Right lobe of liver (tissue), 6 donors: ENCODE measurements around the gene ADAMTS2. TPM values are rescaled to one million over a fixed set of nuclear protein-coding genes. Genes with fewer than 3 reads are reported as not detected.

Source experiments
- ATAC-seq, 4 donors: fragments of 200-7000 bp; cut with Tn5 transposase; one replicate each; pipeline ENCODE4 v1.9.1; 2020; ENCODE audit warnings: mild to moderate bottlenecking in 4 of 4, moderate library complexity in 4 of 4
- DNase-seq, 3 donors: peaks; one replicate each; pipeline ENCODE4 v3.0.0-alpha.2; 2020
- H3K27ac ChIP-seq, 3 donors: fragments of 200-600 bp; one replicate each; pipeline ENCODE4 v1.8.0; 2022
- H3K27me3 ChIP-seq, 2 donors: fragments of 200-600 bp; one replicate each; pipeline ENCODE4 v1.8.0; 2022
- H3K36me3 ChIP-seq, 4 donors: fragments of 200-600 bp; sonication (generic) in 1 of 4; one replicate each; pipeline versions ENCODE4 v1.5.1 to v1.8.0; 2017 to 2022; ENCODE audit warnings: control low read depth in 1 of 4
- H3K4me1 ChIP-seq, 4 donors: fragments of 200-600 bp; sonication (generic) in 1 of 4; one replicate each; pipeline versions ENCODE4 v1.5.1 to v1.8.0; 2017 to 2022; ENCODE audit warnings: control low read depth in 1 of 4
- H3K4me3 ChIP-seq, 3 donors: fragments of 200-600 bp; one replicate each; pipeline ENCODE4 v1.8.0; 2022
- H3K9me3 ChIP-seq, 4 donors: fragments of 200-600 bp; sonication (generic) in 1 of 4; one replicate each; pipeline versions ENCODE4 v1.5.1 to v1.8.0; 2017 to 2022; ENCODE audit warnings: control low read depth in 1 of 4
- CTCF ChIP-seq, 4 donors: fragments of 200-600 bp in 3 of 4; fragments of 450-650 bp in 1 of 4; IDR thresholded peaks; one replicate each; pipeline versions ENCODE4 v1.5.1 to v1.8.0; 2016 to 2022; ENCODE audit warnings: antibody characterized with exemption in 4 of 4, mild to moderate bottlenecking in 2 of 4
- POLR2A ChIP-seq: fragments of 450-650 bp; IDR thresholded peaks from one replicate; pipeline ENCODE4 v1.6.1; 2017; ENCODE audit warnings: antibody characterized with exemption, mild to moderate bottlenecking
- WGBS: methylation state at CpG from one replicate; pipeline ENCODE4 v1.1.6; 2018; ENCODE audit warnings: low coverage, low lambda C conversion rate; ENCODE audit not compliant: insufficient coverage; ENCODE audit errors: missing lambda C conversion rate; 5-methylcytosine and 5-hydroxymethylcytosine counted together
- intact Hi-C, 2 donors: fragments of 100-400 bp; cut with DNase I; formaldehyde crosslinking; loops; one replicate each; pipeline versions ENCODE4 v1.11.2 to v1.14.1; 2022
- total RNA-seq, 6 experiments: library from RNA; depleted of rRNA in 2 of 6; stranded (reverse); fragments of >200 nt in 2 of 6; fragmentation: NEBNext Ultra II Directional in 3 of 6; extraction: Animal tissue kit (Norgen Biotek cat#: 25700) in 3 of 6; gene quantifications; one replicate each; pipeline versions ENCODE4 v1.1.0 to v1.2.4, GENCODE V29; 2016 to 2023
- donor health status: DM: no; HTN: yes; CAD: no.
- donor health status: DM: no; HTN: no; CAD: no.
- donor health status: DM: no; HTN: no; CAD: no.
- donor health status: DM: no; HTN: yes; CAD: no.
- donor health status: DM: no; HTN: yes; CAD: no.

ADAMTS2 gene
- total RNA-seq, 6 experiments from 2014 or later: 6.3 to 18.9 (median 13.5) TPM

DNA sequence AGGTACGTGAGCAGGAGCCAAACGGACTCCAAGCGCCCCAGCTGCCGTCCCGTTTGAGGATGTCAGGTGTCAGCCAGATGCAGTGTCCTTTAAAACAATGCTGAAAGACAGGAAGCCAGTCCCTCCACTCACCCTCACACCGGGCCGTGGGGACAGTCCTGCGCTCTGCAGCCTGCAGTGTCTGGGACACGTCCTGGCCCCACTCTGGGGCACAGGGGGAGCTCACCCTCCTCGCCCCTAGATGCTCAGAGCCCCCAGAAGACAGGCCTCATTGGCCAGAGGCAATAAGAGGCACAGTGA is 205.4 kb downstream of the ADAMTS2 start:
- TF ChIP-seq CTCF (IDR thresholded peaks at IDR 0.05): no peak
- no peak for TF ChIP-seq POLR2A
- Histone ChIP-seq H3K27ac (no peak overlapping the region), H3K27me3 (no peaks in the 10 kb centered on the region), H3K36me3 (no peaks in the 10 kb centered on the region), H3K4me3 (no peak overlapping the region), H3K9me3 (no peaks in the 10 kb centered on the region), H3K4me1 (no peaks in the 10 kb centered on the region)
- peak in 1 of 4 donors; percentile 20 for ATAC-seq
- intact Hi-C loops: no loop called here
- 17% methylated on average over 1 of the region's 10 CpGs for WGBS
- no peak for DNase-seq

DNA sequence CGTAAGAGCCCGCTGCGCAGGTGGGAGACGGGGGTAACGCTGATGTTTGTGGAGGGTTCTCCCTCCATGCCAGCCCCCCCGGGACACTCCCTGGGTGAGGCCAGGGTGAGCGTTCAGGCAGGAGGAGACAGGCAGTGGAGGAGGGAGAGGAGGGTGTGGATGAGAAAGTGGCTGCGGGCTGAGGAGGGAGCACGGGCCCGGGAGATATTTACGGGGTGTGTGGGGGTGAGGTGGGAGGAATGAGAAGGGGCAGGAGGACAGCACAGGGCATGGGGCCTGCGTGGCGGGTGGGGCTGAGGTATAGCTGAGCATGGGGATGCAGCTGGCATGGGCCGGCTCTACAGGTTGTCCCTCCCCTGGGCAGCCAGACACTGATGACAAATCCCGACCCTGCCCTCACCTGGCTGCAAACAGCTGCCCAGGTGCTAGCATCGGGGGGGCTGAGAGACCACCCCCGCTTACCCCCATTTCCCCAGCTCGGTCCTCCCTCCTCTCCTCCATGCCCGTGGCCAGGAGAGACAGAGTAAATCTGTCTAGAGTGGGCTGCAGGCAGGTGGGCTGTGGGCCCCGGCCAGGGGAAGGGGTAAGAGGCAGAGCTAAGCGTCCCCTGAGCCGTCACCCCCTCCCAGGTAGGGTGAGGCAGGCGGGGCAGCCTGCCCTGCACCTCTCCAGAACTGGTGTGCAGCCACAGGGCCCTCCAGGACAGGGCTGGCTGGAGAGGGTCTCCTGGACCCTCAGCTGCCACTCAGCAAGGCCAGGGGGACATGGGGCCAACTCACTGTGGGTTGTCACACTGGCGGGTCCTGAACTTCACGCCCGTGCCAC is 205.9 kb downstream of the ADAMTS2 start:
- Histone ChIP-seq H3K4me1 (no peaks in the 10 kb centered on the region), H3K4me3 (no peak overlapping the region), H3K27ac (no peak overlapping the region), H3K27me3 (no peaks in the 10 kb centered on the region), H3K9me3 (no peaks in the 10 kb centered on the region), H3K36me3 (no peaks in the 10 kb centered on the region)
- no peak for DNase-seq
- WGBS: 78% methylated on average over 6 of the region's 26 CpGs
- TF ChIP-seq CTCF (IDR thresholded peaks at IDR 0.05) (no peak), POLR2A (no peak)
- intact Hi-C loops: no loop called here
- peak in 1 of 4 donors; percentile 6 for ATAC-seq

- no peak for TF ChIP-seq CTCF (IDR thresholded peaks at IDR 0.05)
- no peak for TF ChIP-seq POLR2A
- DNase-seq (no peak), ATAC-seq (no peak)
- H3K36me3 ChIP-seq: no peaks in the 10 kb centered on the region
- H3K9me3 ChIP-seq: no peaks in the 10 kb centered on the region
- H3K4me3 ChIP-seq: no peak overlapping the region
- 40% methylated on average over 3 of the region's 23 CpGs for WGBS
- intact Hi-C loops: no loop called here
- no peak overlapping the region for H3K27ac ChIP-seq
- H3K27me3 ChIP-seq: no peaks in the 10 kb centered on the region
- no peaks in the 10 kb centered on the region for H3K4me1 ChIP-seq
These were observed 206.7 kb downstream of the ADAMTS2 start for GRCh38 chr5:179138568-179138925.

GRCh38 chr5:179137643-179138567 is 207.4 kb downstream of the ADAMTS2 start:
- no peak for DNase-seq
- no peaks in the 10 kb centered on the region for H3K36me3 ChIP-seq

More at GRCh38 chr5:179137643-179138567, 207.4 kb downstream of the ADAMTS2 start:
- Histone ChIP-seq H3K9me3 (no peaks in the 10 kb centered on the region), H3K27ac (no peak overlapping the region), H3K4me3 (no peak overlapping the region), H3K4me1 (no peaks in the 10 kb centered on the region), H3K27me3 (no peaks in the 10 kb centered on the region)
- intact Hi-C loops: no loop called here
- 73% methylated on average over 5 of the region's 33 CpGs for WGBS
- no peak for TF ChIP-seq CTCF (IDR thresholded peaks at IDR 0.05)
- no peak for TF ChIP-seq POLR2A
- ATAC-seq: no peak
